Common myeloid progenitor, CD34-positive (primary cell): ENCODE data around the gene TTC23L.

ENCODE experiments used
- CTCF ChIA-PET: fragments of 350-600 bp; sonication (Branson Sonifier 250); formaldehyde crosslinking; loops from one replicate; lab custom pipeline; 2021; ENCODE audit warnings: antibody characterized with exemption; lab: Charles Lee
- POLR2A ChIA-PET: fragments of 350-600 bp; sonication (Branson Sonifier 250); formaldehyde crosslinking; loops from one replicate; lab custom pipeline; 2021; ENCODE audit warnings: antibody characterized with exemption; lab: Charles Lee
- DNase-seq, 3 donors: peaks; one replicate each; pipeline versions ENCODE4 v3.0.0 to v3.0.0-alpha.2; 2013
- H3K27ac ChIP-seq, 2 experiments: 1 replicate in 1 of 2; 2 replicates in 1 of 2; pipeline ENCODE4 v1.7.0; 2013; ENCODE audit warnings: inconsistent platforms in 2 of 2, low read length in 2 of 2, mild to moderate bottlenecking in 2 of 2, low read depth in 1 of 2, moderate library complexity in 1 of 2; ENCODE audit not compliant: severe bottlenecking in 2 of 2, insufficient read depth in 1 of 2, poor library complexity in 1 of 2
- H3K27me3 ChIP-seq, 5 experiments: replicated peaks in 2 of 5; 1 replicate in 3 of 5; 2 replicates in 2 of 5; pipeline versions ENCODE4 v1.6.1 to v1.7.0; 2013; ENCODE audit warnings: low read length in 4 of 5, mild to moderate bottlenecking in 2 of 5, moderate library complexity in 2 of 5, inconsistent platforms in 1 of 5; ENCODE audit not compliant: insufficient read depth in 5 of 5, control insufficient read depth in 4 of 5
- H3K36me3 ChIP-seq, 4 experiments: 1 replicate in 2 of 4; 2 replicates in 2 of 4; pipeline versions ENCODE4 v1.6.1 to v1.7.0; 2013; ENCODE audit warnings: low read length in 3 of 4, control low read depth in 1 of 4, mild to moderate bottlenecking in 1 of 4; ENCODE audit not compliant: control insufficient read depth in 4 of 4, insufficient read depth in 4 of 4
- H3K4me1 ChIP-seq, 4 experiments: 1 replicate in 3 of 4; 2 replicates in 1 of 4; pipeline versions ENCODE4 v1.6.1 to v1.7.1; 2013; ENCODE audit warnings: low read length in 3 of 4, mild to moderate bottlenecking in 3 of 4, control low read depth in 1 of 4, inconsistent platforms in 1 of 4, moderate library complexity in 1 of 4; ENCODE audit not compliant: control insufficient read depth in 4 of 4, insufficient read depth in 4 of 4; ENCODE audit errors: control extremely low read depth in 1 of 4
- H3K4me3 ChIP-seq, 7 experiments: 1 replicate in 4 of 7; 2 replicates in 3 of 7; pipeline versions ENCODE4 v1.5.1 to v1.7.0; 2013; ENCODE audit warnings: mild to moderate bottlenecking in 7 of 7, low read length in 6 of 7, moderate library complexity in 6 of 7, inconsistent platforms in 2 of 7, low read depth in 2 of 7, control low read depth in 1 of 7; ENCODE audit not compliant: insufficient read depth in 4 of 7, control insufficient read depth in 1 of 7; ENCODE audit errors: extremely low read depth in 1 of 7
- H3K9me3 ChIP-seq, 5 experiments: 1 replicate in 4 of 5; 2 replicates in 1 of 5; pipeline versions ENCODE4 v1.6.1 to v1.7.1; 2013; ENCODE audit warnings: low read length in 4 of 5, mild to moderate bottlenecking in 2 of 5, inconsistent platforms in 1 of 5, low read depth in 1 of 5, moderate library complexity in 1 of 5; ENCODE audit not compliant: control insufficient read depth in 4 of 5, insufficient read depth in 2 of 5; ENCODE audit errors: control extremely low read depth in 1 of 5
- WGBS: methylation state at CpG from one replicate; pipeline ENCODE4 v1.1.5; 2013; ENCODE audit not compliant: insufficient coverage; 5-methylcytosine and 5-hydroxymethylcytosine counted together

TTC23L gene

DNA sequence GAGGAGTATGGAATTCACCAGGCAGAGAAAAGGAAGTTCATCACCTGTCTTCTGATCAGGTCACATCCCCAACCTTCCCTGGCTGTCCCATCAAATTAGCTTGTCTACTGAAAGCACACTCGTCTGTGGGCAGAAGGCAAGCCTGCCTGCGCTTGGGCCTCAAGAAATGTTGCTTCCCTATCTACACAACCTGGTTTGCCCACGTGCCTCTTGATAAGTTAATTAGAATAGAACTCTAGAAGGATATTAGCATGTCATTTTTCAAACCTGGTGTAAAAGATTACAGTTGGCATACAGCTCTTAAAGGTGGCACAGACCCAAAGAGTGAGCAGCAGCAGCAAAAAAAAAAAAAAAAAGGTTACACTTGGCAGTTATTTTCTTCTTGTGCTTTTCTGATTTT is 5.1 kb downstream of the TTC23L start:
- CTCF ChIA-PET: interaction anchor here (0.6 to 1.2 kb wide), 3 partner anchors 9 to 143 kb away, joined by 3 read pairs; no protein-coding TSS in a partner anchor
- DNase-seq: peak in 2 of 3 donors; percentile 28 to 62

GRCh38 chr5:34844999-34845398 is 6.0 kb downstream of the TTC23L start:
- ChIA-PET POLR2A (no interaction called here), CTCF (interaction anchor here (0.6 to 1.5 kb wide), 3 partner anchors 23 to 144 kb away, joined by 3 to 4 read pairs (median 3); no protein-coding TSS in a partner anchor)
- Histone ChIP-seq H3K9me3 (peaks cover 0 to 8% (median 2%) of the 10 kb centered on the region in 5 experiments), H3K27me3 (no peaks in the 10 kb centered on the region), H3K4me1 (no peaks in the 10 kb centered on the region), H3K27ac (no peak overlapping the region), H3K4me3 (no peak overlapping the region), H3K36me3 (no peaks in the 10 kb centered on the region)
- DNase-seq: no peak
- 100% methylated on average over 3 of the region's 4 CpGs for WGBS

More for the DNA sequence above, 5.1 kb downstream of the TTC23L start:
- Histone ChIP-seq H3K4me3 (no peak overlapping the region), H3K36me3 (no peaks in the 10 kb centered on the region), H3K27ac (no peak overlapping the region), H3K27me3 (no peaks in the 10 kb centered on the region), H3K9me3 (peaks cover 0 to 8% (median 2%) of the 10 kb centered on the region in 5 experiments), H3K4me1 (peaks cover 3 to 6% (median 5%) of the 10 kb centered on the region in 4 experiments)
- POLR2A ChIA-PET: no interaction called here
- 40% methylated on average over 1 of the region's 3 CpGs for WGBS

GRCh38 chr5:34847056-34847455 is 8.1 kb downstream of the TTC23L start:
- Histone ChIP-seq H3K27ac (no peak overlapping the region), H3K9me3 (peaks cover 0 to 8% (median 2%) of the 10 kb centered on the region in 5 experiments), H3K4me1 (no peaks in the 10 kb centered on the region), H3K4me3 (no peak overlapping the region), H3K36me3 (no peaks in the 10 kb centered on the region), H3K27me3 (no peaks in the 10 kb centered on the region)
- POLR2A ChIA-PET: no interaction called here
- DNase-seq: no peak
- CTCF ChIA-PET: interaction anchor here (0.7 kb wide), 1 partner anchor 50 kb away, joined by 3 read pairs; no protein-coding TSS in a partner anchor

DNA sequence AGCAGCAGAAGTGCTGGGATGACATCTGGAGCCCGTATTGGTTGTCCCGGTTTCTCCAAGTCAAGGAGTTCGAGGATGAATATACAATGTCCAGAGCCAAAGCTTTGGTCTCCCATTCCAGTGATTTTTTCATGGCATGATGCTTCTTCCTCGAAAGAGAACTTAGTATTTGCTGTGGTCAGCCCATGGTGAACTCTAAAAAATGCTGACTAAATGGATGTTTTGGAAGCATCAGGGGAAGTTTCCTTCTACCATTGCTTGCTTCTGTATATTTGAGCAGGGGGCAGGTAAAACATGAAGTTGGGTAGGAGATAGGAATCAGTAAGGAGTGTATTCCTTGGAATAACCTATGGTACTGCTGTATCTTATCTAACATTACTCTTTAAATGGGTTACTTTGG is 8.6 kb downstream of the TTC23L start:
- ChIA-PET POLR2A (no interaction called here), CTCF (no interaction called here)
- Histone ChIP-seq H3K9me3 (peaks cover 0 to 6% (median 0%) of the 10 kb centered on the region in 5 experiments), H3K4me1 (no peaks in the 10 kb centered on the region), H3K36me3 (no peaks in the 10 kb centered on the region), H3K27ac (no peak overlapping the region), H3K27me3 (no peaks in the 10 kb centered on the region), H3K4me3 (no peak overlapping the region)
- DNase-seq: no peak
- WGBS: 100% methylated on average over 4 of the region's 4 CpGs

GRCh38 chr5:34848230-34848629 is 9.3 kb downstream of the TTC23L start:
- peaks cover 0 to 4% (median 0%) of the 10 kb centered on the region in 5 experiments for H3K9me3 ChIP-seq
- H3K4me1 ChIP-seq: no peaks in the 10 kb centered on the region
- no peaks in the 10 kb centered on the region for H3K27me3 ChIP-seq
- no peak overlapping the region for H3K4me3 ChIP-seq
- no peak for DNase-seq
- no peaks in the 10 kb centered on the region for H3K36me3 ChIP-seq
- ChIA-PET POLR2A (no interaction called here), CTCF (interaction anchor here (0.6 to 2.2 kb wide), 2 partner anchors 50 to 912 kb away, joined by 3 to 8 read pairs; partner anchors contain the start of gene RXFP3)
- no peak overlapping the region for H3K27ac ChIP-seq
- no CpG with 5 or more reads among the region's 2 CpGs for WGBS

GRCh38 chr5:34849253-34849652 is 10.3 kb downstream of the TTC23L start:
- Histone ChIP-seq H3K36me3 (no peaks in the 10 kb centered on the region), H3K9me3 (peaks cover 0 to 4% (median 0%) of the 10 kb centered on the region in 5 experiments), H3K4me3 (no peak overlapping the region), H3K4me1 (no peaks in the 10 kb centered on the region), H3K27ac (no peak overlapping the region), H3K27me3 (no peaks in the 10 kb centered on the region)
- ChIA-PET POLR2A (no interaction called here), CTCF (interaction anchor here (1.2 to 2.2 kb wide), 2 partner anchors 49 to 57 kb away, joined by 3 to 8 read pairs; no protein-coding TSS in a partner anchor)
- no peak for DNase-seq
- 54% methylated on average over 2 of the region's 3 CpGs for WGBS

GRCh38 chr5:34854459-34855174 is 15.7 kb downstream of the TTC23L start:
- Histone ChIP-seq H3K4me1 (peaks cover 0 to 2% (median 0%) of the 10 kb centered on the region in 4 experiments), H3K36me3 (no peaks in the 10 kb centered on the region), H3K4me3 (no peak overlapping the region), H3K27me3 (no peaks in the 10 kb centered on the region), H3K9me3 (no peaks in the 10 kb centered on the region), H3K27ac (no peak overlapping the region)
- WGBS: 90% methylated on average over 2 of the region's 4 CpGs
- ChIA-PET CTCF (interaction anchor here (0.7 to 1.7 kb wide), 2 partner anchors 10 to 44 kb away, joined by 3 read pairs; no protein-coding TSS in a partner anchor), POLR2A (no interaction called here)
- DNase-seq: no peak
